LNCAP (cell line): Measurements from ENCODE around the gene HEMK1.

Experiments used
- TF ChIP-seq, protein P1 (sequence below): fragments of 450-650 bp; IDR thresholded peaks from 2 replicates; pipeline ENCODE4 v1.5.1; 2017; ENCODE audit warnings: mild to moderate bottlenecking

HEMK1 gene

DNA sequence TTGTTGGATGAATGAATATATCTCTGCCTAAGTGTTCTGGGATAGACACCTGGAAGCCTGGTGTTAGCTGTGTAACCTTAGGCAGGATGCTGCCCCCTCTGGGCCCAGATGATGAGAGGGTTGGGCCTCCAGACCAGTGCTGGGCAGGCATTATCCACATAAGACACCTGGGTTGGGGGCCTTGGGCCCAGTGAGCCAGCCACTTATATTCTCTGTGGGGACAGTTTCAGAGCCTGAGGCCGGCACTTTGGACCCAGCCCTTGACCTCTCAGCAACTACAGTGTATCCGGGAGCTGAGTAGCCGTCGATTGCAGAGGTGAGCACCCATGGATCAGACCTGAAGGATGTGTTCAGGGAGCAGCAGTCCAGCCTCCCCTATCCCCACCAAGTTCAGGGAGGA lies 2.2 kb downstream of the HEMK1 start:
- TF ChIP-seq, protein P1, sequence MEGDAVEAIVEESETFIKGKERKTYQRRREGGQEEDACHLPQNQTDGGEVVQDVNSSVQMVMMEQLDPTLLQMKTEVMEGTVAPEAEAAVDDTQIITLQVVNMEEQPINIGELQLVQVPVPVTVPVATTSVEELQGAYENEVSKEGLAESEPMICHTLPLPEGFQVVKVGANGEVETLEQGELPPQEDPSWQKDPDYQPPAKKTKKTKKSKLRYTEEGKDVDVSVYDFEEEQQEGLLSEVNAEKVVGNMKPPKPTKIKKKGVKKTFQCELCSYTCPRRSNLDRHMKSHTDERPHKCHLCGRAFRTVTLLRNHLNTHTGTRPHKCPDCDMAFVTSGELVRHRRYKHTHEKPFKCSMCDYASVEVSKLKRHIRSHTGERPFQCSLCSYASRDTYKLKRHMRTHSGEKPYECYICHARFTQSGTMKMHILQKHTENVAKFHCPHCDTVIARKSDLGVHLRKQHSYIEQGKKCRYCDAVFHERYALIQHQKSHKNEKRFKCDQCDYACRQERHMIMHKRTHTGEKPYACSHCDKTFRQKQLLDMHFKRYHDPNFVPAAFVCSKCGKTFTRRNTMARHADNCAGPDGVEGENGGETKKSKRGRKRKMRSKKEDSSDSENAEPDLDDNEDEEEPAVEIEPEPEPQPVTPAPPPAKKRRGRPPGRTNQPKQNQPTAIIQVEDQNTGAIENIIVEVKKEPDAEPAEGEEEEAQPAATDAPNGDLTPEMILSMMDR, result no peak

DNA sequence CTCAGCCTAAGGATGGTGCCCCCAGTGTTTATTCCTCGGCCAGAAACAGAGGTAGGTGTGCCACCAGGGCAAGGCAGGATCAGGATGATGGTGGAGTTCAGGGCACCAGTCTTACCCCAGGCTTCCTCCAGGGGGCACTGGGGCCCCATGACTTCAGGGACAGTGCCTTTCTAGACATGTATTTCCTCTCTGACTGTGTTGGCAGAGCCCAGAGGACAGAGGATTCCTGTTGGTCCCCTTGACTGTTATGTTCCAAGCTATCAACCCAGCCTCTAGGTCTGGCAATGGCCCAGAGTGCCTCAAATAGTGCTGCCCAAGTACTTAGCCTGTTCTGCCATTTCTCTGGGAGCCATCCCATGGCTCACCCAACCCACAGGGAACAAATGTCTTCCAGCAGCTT lies 2.8 kb downstream of the HEMK1 start:
- TF ChIP-seq, protein P1, result peak; percentile 80

DNA sequence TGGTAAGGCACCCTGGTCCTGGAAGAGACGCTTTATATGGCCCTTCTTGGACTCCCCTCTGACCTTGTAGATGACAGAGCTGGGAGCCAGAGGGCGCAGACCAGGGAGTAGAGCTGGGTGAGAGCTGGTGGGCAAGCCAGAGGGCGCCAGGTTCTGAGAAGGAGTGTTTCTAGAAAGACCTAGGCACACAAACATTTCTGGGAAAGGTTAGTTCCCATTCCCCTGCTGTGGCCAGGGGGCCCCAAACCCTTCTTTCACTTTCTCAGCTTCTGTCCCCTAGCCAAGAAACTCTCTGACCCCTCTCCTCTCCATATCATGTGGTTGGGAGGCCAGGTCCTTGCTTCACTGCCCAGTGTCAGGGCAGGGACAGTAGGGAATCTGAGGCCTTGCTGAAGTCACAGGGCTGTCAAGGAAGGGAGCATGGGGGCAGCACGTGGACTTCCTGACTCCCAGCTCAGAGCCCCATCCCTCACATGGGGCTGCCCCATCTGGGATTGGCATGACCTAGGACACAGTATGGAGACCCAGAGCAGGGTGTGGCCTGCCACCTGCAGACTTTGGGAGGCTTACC lies 3.6 kb downstream of the HEMK1 start:
- TF ChIP-seq, protein P1, result no peak

DNA sequence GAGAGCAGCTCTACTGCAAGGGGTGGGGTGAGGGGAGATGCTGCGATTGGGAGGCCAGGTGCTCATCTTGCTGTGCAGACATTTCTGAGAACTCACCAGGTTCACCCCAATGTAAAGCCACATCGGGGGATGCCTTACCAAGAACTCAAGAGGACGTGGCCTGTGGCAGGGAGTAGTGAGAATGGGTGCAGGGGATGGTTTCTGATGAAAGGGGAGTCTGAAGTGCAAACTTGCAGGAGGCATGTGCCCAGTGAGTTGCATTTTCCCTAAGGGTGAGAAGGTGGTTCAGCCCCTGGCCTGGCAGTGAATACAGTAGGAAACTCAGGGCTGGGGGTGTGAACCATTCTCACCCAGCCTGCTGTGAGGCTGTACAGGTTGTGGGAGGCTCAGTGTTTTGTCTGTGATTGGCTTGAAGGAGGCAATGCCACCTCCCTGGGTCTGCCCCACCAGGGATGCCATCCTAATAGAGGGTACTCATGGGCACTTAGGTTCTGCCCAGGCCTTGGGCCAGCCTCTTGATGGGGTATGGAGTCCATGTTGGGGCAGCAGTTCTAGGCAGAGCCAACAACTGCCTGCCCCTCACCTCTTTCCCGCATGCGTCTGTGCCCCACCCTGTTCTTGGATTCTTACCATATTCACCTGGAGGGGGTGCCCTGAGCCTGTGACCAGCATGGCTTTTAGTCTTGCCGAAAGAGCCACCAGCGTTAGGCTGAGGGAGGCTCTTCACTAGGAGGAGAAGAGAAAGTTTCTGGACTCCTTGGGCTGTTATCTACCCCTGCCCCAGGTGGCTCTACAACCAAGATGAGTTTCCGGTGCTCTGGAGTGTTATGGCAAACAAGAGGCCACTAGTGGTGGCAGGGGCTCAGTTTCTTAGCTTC lies 4.5 kb downstream of the HEMK1 start:
- TF ChIP-seq, protein P1, result no peak

DNA sequence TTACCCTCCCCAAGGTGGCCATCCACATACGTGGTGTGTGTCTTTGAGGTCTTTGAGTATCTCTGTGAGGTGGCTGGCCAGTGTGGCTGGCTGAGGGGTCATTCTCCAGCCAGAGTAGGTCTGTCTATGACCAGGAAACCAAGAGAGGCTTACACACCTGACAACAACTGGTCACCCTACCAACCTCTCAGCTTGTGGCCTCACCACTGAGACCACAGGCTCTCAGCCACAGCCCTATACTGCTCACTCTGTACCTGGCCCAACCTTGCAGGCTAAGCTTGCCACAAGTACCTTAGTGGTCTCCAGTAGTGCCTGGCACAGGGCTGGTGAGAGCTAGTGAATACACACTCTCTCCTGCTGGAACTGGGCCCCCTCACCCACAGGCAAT lies 5.1 kb downstream of the HEMK1 start:
- TF ChIP-seq, protein P1, result no peak

DNA sequence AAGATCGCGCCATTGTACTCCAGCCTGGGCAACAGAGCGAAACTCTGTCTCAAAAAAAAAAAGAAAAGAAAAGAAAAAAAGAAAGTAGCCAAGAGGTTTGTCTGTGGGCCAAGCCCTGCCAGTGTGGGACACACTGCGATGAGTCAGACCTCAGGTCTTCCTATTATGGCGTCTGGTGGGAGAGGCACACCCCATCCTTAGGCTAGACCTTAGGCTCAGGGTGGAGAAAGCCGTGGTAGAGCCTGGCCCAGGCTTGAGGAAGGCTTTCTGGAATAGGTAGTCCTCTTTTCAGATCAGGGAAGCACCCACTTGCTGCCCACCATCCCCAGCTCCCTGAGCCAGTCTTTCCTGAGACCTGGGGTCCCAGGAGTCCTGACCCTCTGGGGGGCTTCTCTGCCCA lies 6.0 kb downstream of the HEMK1 start:
- TF ChIP-seq, protein P1, result no peak

DNA sequence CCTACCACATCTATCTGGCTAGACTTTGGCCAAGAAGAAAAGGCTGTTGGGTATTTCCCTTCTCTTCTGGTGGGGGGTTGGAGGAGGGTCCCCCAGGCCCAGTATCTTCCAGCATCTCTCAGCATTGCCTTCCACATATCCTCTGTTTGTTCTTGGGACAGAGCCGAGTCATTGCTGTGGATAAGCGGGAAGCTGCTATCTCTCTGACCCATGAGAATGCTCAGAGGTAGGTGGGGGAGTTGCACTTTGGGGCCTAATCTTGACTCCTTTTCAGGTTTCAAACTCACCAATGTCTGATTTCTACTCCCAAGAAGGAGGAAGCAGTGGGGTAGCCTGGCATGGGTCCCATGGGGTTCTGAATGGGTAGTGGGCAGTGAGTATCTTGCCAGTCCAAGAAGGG lies 8.0 kb downstream of the HEMK1 start:
- TF ChIP-seq, protein P1, result no peak
